ENCODE measurements around the gene SUCLG1.

DNA sequence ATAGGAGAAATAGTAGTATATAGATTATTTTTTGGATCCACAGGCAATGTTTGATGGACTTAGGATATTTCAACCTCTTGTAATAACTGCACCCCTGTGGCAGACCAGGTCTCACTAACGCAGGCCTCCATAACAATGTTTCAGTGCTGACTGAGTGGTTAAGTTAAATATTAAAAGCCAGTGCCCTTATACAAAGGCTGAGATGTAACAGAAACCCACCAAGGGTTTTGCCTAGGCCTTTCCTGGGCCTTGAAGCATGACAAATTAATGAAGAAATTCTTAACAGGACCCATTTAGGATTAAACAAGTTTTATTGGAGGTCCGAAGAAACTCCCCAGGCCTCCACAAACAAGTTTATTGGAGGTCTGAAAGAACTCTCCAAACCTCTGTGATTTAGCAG, 1.6 kb upstream of the SUCLG1 start:
- TF ChIP-seq, protein P1, sequence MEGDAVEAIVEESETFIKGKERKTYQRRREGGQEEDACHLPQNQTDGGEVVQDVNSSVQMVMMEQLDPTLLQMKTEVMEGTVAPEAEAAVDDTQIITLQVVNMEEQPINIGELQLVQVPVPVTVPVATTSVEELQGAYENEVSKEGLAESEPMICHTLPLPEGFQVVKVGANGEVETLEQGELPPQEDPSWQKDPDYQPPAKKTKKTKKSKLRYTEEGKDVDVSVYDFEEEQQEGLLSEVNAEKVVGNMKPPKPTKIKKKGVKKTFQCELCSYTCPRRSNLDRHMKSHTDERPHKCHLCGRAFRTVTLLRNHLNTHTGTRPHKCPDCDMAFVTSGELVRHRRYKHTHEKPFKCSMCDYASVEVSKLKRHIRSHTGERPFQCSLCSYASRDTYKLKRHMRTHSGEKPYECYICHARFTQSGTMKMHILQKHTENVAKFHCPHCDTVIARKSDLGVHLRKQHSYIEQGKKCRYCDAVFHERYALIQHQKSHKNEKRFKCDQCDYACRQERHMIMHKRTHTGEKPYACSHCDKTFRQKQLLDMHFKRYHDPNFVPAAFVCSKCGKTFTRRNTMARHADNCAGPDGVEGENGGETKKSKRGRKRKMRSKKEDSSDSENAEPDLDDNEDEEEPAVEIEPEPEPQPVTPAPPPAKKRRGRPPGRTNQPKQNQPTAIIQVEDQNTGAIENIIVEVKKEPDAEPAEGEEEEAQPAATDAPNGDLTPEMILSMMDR (optimal IDR thresholded peaks at IDR 0.05 in 1 of 3, IDR thresholded peaks at IDR 0.05 in 1 of 3, conservative IDR thresholded peaks at IDR 0.05 in 1 of 3; ENCODE audit: extremely low read depth in 1 of 3, insufficient read depth in 2 of 3, low read length in 3 of 3), result no peak
- no peak for TF ChIP-seq EZH2 (IDR thresholded peaks at IDR 0.05; ENCODE audit: low read length)
